Calu3 (cell line): ENCODE data around the gene SRP9. TPM values are rescaled to one million over a fixed set of nuclear protein-coding genes. Genes with fewer than 3 reads are reported as not detected.
"Not testable (repeated sequence)": the region's sequence is repeated elsewhere in the genome, so short reads cannot be mapped to it uniquely, and the experiment has no call there.

ENCODE experiments used
- BruUV-seq: library from RNA; stranded (reverse); fragments of 400-500 nt; replicated peaks from 2 replicates; lab custom pipeline; 2021; lab: Mats Ljungman, UMichigan
- CTCF ChIA-PET: fragments of 300-600 bp; sonication (Branson Sonifier 250); formaldehyde crosslinking; loops from one replicate; lab custom pipeline; 2022; ENCODE audit warnings: antibody characterized with exemption; lab: Charles Lee
- DNase-seq: peaks from one replicate; pipeline ENCODE4 v3.0.0; 2022
- H3K27ac Mint-ChIP-seq: one replicate; pipeline ENCODE4 v1.8.0; 2022; ENCODE audit warnings: mixed read lengths; ENCODE audit not compliant: unreplicated experiment
- H3K27me3 Mint-ChIP-seq: one replicate; pipeline ENCODE4 v1.8.0; 2022; ENCODE audit warnings: mixed read lengths; ENCODE audit not compliant: unreplicated experiment
- H3K36me3 Mint-ChIP-seq: one replicate; pipeline ENCODE4 v1.8.0; 2022; ENCODE audit warnings: mild to moderate bottlenecking, moderate library complexity, mixed read lengths; ENCODE audit not compliant: insufficient read depth, unreplicated experiment
- H3K4me1 Mint-ChIP-seq: one replicate; pipeline ENCODE4 v1.8.0; 2022; ENCODE audit warnings: mild to moderate bottlenecking, low read depth, mixed read lengths; ENCODE audit not compliant: unreplicated experiment
- H3K4me3 Mint-ChIP-seq: one replicate; pipeline ENCODE4 v1.8.0; 2022; ENCODE audit warnings: mild to moderate bottlenecking, low read depth, moderate library complexity, mixed read lengths; ENCODE audit not compliant: unreplicated experiment
- H3K9me3 Mint-ChIP-seq: one replicate; pipeline ENCODE4 v1.8.0; 2022; ENCODE audit warnings: low read depth, mixed read lengths; ENCODE audit not compliant: unreplicated experiment
- CTCF ChIP-seq: fragments of 200-600 bp; IDR thresholded peaks from one replicate; pipeline ENCODE4 v1.8.0; 2022; ENCODE audit warnings: antibody characterized with exemption; ENCODE audit not compliant: unreplicated experiment
- intact Hi-C: fragments of 100-400 bp; cut with micrococcal nuclease; formaldehyde crosslinking; loops from one replicate; pipeline ENCODE4 v1.10.0; 2022; ENCODE audit not compliant: unreplicated experiment
- total RNA-seq: library from RNA; stranded (reverse); gene quantifications from 2 replicates; pipeline ENCODE4 v1.2.3, GENCODE V29; 2022

Gene SRP9
- total RNA-seq, 1 experiment from 2014 or later = 312 TPM

GRCh38 chr1:225794954-225795353 is 17.3 kb downstream of the SRP9 start:
- Mint-ChIP-seq H3K4me1 (no peaks in the 10 kb centered on the region), H3K4me3 (no peak overlapping the region), H3K27ac (no peak overlapping the region), H3K36me3 (peaks cover 33% of the 10 kb centered on the region), H3K9me3 (no peaks in the 10 kb centered on the region), H3K27me3 (no peaks in the 10 kb centered on the region)
- no TSS peak for BruUV-seq
- no peak for TF ChIP-seq CTCF
- intact Hi-C loops = no loop called here
- CTCF ChIA-PET = no interaction called here
- no peak for DNase-seq

GRCh38 chr1:225796097-225796496 is 18.5 kb downstream of the SRP9 start:
- H3K27me3 Mint-ChIP-seq, intact Hi-C loops, H3K4me1 Mint-ChIP-seq, H3K9me3 Mint-ChIP-seq, H3K27ac Mint-ChIP-seq, H3K4me3 Mint-ChIP-seq, BruUV-seq, CTCF ChIA-PET, DNase-seq: not testable (repeated sequence)
- peaks cover 27% of the 10 kb centered on the region for H3K36me3 Mint-ChIP-seq

GRCh38 chr1:225801146-225801545 is 23.5 kb downstream of the SRP9 start:
- H3K4me3 Mint-ChIP-seq, intact Hi-C loops, DNase-seq, H3K36me3 Mint-ChIP-seq, H3K27me3 Mint-ChIP-seq, H3K4me1 Mint-ChIP-seq, BruUV-seq, H3K9me3 Mint-ChIP-seq, H3K27ac Mint-ChIP-seq: not testable (repeated sequence)
- CTCF ChIA-PET = interaction anchor here (1.2 kb wide), 1 partner anchor 9 kb away, joined by 3 read pairs; the partner anchor contains the start of gene EPHX1

- CTCF ChIA-PET = no interaction called here
- no peak for TF ChIP-seq CTCF
- BruUV-seq = no TSS peak
- peaks cover 8% of the 10 kb centered on the region for H3K4me1 Mint-ChIP-seq
- no peak for DNase-seq
- no peak overlapping the region for H3K4me3 Mint-ChIP-seq
- peaks cover 16% of the 10 kb centered on the region for H3K36me3 Mint-ChIP-seq
- H3K9me3 Mint-ChIP-seq = no peaks in the 10 kb centered on the region
- intact Hi-C loops = no loop called here
- no peaks in the 10 kb centered on the region for H3K27me3 Mint-ChIP-seq
- no peak overlapping the region for H3K27ac Mint-ChIP-seq
Observed at GRCh38 chr1:225806249-225806648, 28.6 kb downstream of the SRP9 start.

GRCh38 chr1:225806736-225807135 is 29.1 kb downstream of the SRP9 start:
- BruUV-seq, H3K9me3 Mint-ChIP-seq, intact Hi-C loops, CTCF ChIA-PET, H3K27ac Mint-ChIP-seq, H3K4me3 Mint-ChIP-seq, H3K27me3 Mint-ChIP-seq, DNase-seq: not testable (repeated sequence)
- Mint-ChIP-seq H3K36me3 (peaks cover 16% of the 10 kb centered on the region), H3K4me1 (peaks cover 13% of the 10 kb centered on the region)

- Mint-ChIP-seq H3K36me3 (peaks cover 16% of the 10 kb centered on the region), H3K27me3 (no peaks in the 10 kb centered on the region), H3K27ac (no peak overlapping the region), H3K9me3 (no peaks in the 10 kb centered on the region), H3K4me1 (peaks cover 16% of the 10 kb centered on the region), H3K4me3 (peak overlapping the region; percentile 82)
- no peak for DNase-seq
- CTCF ChIA-PET = interaction anchor here (0.6 kb wide), 1 partner anchor 94 kb away, joined by 4 read pairs; no protein-coding TSS in a partner anchor
- intact Hi-C loops = no loop called here
- no TSS peak for BruUV-seq
- no peak for TF ChIP-seq CTCF
Observed at GRCh38 chr1:225808136-225808535, 30.5 kb downstream of the SRP9 start.
